SK-N-SH treated with all-trans-retinoic acid at 6 μM for 48 hours (cell line): ENCODE data around the gene ZNF236.

Source experiments
- ARNTL ChIP-seq: fragments of 450-650 bp; formaldehyde crosslinking; IDR thresholded peaks from 2 replicates; pipeline ENCODE4 v1.5.0; 2020; ENCODE audit warnings: low read depth, mild to moderate bottlenecking, moderate library complexity, borderline replicate concordance
- CSDC2 ChIP-seq: fragments of 250-450 bp; sonication (Bioruptor Pico); IDR thresholded peaks from 2 replicates; pipeline ENCODE4 v1.5.0; 2020; ENCODE audit warnings: mild to moderate bottlenecking, moderate library complexity
- TCF4 ChIP-seq: fragments of 250-450 bp; sonication (Bioruptor Pico); IDR thresholded peaks from 2 replicates; pipeline ENCODE4 v1.8.0; 2021; ENCODE audit warnings: mild to moderate bottlenecking, moderate library complexity, borderline replicate concordance
- ZFP30 ChIP-seq: fragments of 450-650 bp; formaldehyde crosslinking; IDR thresholded peaks from 2 replicates; pipeline ENCODE4 v1.5.0; 2022; ENCODE audit warnings: mild to moderate bottlenecking, moderate library complexity
- ZNF70 ChIP-seq: fragments of 450-650 bp; formaldehyde crosslinking; IDR thresholded peaks from 2 replicates; pipeline ENCODE4 v1.5.0; 2020; ENCODE audit warnings: mild to moderate bottlenecking, moderate library complexity
- TF ChIP-seq, protein P1 (sequence below): fragments of 250-450 bp; sonication (Bioruptor Pico); IDR thresholded peaks from 2 replicates; pipeline ENCODE4 v1.8.0; 2020; ENCODE audit warnings: mild to moderate bottlenecking, moderate library complexity, borderline replicate concordance
- TF ChIP-seq, protein P2 (sequence below): fragments of 250-450 bp; sonication (Bioruptor Pico); IDR thresholded peaks from 2 replicates; pipeline ENCODE4 v1.5.1; 2020; ENCODE audit warnings: low read depth, mild to moderate bottlenecking, moderate library complexity
- TF ChIP-seq, protein P3 (sequence below): fragments of 250-450 bp; sonication (Bioruptor Pico); IDR thresholded peaks from 2 replicates; pipeline ENCODE4 v1.5.0; 2020; ENCODE audit warnings: mild to moderate bottlenecking, moderate library complexity
- TF ChIP-seq, protein P4 (sequence below): fragments of 250-450 bp; sonication (Bioruptor Pico); IDR thresholded peaks from 2 replicates; pipeline ENCODE4 v1.5.1; 2021; ENCODE audit warnings: mild to moderate bottlenecking, moderate library complexity
- TF ChIP-seq, protein P5 (sequence below): fragments of 250-450 bp; sonication (Bioruptor Pico); IDR thresholded peaks from 2 replicates; pipeline ENCODE4 v1.8.0; 2021; ENCODE audit warnings: low read depth, mild to moderate bottlenecking, moderate library complexity, borderline replicate concordance

DNA sequence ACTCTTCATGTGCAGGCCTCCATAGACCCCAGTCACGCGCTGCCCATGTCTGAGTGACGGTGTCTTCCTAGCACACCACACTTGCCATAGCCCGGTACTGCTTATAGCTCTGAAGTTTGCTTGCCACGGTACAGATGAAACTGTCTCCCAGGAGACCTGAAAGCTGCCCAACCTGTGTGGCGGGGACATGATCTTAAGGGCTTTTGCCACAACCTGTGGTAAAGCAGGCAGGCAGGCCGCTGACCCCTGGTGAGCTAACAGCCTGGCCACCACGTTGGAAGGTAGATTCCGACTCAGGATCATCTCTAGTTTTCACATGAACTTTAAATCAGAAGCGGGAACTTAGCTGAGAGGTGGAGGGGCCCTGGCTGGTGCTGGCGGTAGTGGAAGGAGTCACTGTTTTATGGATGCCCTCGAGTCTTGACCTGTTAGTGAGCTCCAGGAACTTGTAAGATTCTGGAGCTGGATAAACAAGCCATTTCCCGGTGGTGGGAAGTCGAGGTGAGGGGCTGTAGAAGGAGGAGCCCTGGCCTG is 153.3 kb downstream of the ZNF236 start:
- TF ChIP-seq, protein P1, sequence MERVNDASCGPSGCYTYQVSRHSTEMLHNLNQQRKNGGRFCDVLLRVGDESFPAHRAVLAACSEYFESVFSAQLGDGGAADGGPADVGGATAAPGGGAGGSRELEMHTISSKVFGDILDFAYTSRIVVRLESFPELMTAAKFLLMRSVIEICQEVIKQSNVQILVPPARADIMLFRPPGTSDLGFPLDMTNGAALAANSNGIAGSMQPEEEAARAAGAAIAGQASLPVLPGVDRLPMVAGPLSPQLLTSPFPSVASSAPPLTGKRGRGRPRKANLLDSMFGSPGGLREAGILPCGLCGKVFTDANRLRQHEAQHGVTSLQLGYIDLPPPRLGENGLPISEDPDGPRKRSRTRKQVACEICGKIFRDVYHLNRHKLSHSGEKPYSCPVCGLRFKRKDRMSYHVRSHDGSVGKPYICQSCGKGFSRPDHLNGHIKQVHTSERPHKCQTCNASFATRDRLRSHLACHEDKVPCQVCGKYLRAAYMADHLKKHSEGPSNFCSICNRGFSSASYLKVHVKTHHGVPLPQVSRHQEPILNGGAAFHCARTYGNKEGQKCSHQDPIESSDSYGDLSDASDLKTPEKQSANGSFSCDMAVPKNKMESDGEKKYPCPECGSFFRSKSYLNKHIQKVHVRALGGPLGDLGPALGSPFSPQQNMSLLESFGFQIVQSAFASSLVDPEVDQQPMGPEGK (CRISPR knock-in tag) = no peak
- no peak for TF ChIP-seq ZFP30 (CRISPR knock-in tag)
- no peak for TF ChIP-seq ZNF70
- TF ChIP-seq, protein P2, sequence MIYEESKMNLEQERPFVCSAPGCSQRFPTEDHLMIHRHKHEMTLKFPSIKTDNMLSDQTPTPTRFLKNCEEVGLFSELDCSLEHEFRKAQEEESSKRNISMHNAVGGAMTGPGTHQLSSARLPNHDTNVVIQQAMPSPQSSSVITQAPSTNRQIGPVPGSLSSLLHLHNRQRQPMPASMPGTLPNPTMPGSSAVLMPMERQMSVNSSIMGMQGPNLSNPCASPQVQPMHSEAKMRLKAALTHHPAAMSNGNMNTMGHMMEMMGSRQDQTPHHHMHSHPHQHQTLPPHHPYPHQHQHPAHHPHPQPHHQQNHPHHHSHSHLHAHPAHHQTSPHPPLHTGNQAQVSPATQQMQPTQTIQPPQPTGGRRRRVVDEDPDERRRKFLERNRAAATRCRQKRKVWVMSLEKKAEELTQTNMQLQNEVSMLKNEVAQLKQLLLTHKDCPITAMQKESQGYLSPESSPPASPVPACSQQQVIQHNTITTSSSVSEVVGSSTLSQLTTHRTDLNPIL (CRISPR knock-in tag) = no peak
- TF ChIP-seq, protein P3, sequence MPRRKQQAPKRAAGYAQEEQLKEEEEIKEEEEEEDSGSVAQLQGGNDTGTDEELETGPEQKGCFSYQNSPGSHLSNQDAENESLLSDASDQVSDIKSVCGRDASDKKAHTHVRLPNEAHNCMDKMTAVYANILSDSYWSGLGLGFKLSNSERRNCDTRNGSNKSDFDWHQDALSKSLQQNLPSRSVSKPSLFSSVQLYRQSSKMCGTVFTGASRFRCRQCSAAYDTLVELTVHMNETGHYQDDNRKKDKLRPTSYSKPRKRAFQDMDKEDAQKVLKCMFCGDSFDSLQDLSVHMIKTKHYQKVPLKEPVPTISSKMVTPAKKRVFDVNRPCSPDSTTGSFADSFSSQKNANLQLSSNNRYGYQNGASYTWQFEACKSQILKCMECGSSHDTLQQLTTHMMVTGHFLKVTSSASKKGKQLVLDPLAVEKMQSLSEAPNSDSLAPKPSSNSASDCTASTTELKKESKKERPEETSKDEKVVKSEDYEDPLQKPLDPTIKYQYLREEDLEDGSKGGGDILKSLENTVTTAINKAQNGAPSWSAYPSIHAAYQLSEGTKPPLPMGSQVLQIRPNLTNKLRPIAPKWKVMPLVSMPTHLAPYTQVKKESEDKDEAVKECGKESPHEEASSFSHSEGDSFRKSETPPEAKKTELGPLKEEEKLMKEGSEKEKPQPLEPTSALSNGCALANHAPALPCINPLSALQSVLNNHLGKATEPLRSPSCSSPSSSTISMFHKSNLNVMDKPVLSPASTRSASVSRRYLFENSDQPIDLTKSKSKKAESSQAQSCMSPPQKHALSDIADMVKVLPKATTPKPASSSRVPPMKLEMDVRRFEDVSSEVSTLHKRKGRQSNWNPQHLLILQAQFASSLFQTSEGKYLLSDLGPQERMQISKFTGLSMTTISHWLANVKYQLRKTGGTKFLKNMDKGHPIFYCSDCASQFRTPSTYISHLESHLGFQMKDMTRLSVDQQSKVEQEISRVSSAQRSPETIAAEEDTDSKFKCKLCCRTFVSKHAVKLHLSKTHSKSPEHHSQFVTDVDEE (CRISPR knock-in tag) = no peak
- TF ChIP-seq ARNTL = no peak
- no peak for TF ChIP-seq CSDC2
- no peak for TF ChIP-seq TCF4 (CRISPR knock-in tag)
- TF ChIP-seq, protein P4, sequence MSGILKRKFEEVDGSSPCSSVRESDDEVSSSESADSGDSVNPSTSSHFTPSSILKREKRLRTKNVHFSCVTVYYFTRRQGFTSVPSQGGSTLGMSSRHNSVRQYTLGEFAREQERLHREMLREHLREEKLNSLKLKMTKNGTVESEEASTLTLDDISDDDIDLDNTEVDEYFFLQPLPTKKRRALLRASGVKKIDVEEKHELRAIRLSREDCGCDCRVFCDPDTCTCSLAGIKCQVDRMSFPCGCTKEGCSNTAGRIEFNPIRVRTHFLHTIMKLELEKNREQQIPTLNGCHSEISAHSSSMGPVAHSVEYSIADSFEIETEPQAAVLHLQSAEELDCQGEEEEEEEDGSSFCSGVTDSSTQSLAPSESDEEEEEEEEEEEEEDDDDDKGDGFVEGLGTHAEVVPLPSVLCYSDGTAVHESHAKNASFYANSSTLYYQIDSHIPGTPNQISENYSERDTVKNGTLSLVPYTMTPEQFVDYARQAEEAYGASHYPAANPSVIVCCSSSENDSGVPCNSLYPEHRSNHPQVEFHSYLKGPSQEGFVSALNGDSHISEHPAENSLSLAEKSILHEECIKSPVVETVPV = no peak
- TF ChIP-seq, protein P5, sequence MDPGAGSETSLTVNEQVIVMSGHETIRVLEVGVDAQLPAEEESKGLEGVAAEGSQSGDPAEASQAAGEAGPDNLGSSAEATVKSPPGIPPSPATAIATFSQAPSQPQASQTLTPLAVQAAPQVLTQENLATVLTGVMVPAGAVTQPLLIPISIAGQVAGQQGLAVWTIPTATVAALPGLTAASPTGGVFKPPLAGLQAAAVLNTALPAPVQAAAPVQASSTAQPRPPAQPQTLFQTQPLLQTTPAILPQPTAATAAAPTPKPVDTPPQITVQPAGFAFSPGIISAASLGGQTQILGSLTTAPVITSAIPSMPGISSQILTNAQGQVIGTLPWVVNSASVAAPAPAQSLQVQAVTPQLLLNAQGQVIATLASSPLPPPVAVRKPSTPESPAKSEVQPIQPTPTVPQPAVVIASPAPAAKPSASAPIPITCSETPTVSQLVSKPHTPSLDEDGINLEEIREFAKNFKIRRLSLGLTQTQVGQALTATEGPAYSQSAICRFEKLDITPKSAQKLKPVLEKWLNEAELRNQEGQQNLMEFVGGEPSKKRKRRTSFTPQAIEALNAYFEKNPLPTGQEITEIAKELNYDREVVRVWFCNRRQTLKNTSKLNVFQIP (CRISPR knock-in tag) = no peak
